ENCODE data around the gene CHN2.

CHN2 gene

DNA sequence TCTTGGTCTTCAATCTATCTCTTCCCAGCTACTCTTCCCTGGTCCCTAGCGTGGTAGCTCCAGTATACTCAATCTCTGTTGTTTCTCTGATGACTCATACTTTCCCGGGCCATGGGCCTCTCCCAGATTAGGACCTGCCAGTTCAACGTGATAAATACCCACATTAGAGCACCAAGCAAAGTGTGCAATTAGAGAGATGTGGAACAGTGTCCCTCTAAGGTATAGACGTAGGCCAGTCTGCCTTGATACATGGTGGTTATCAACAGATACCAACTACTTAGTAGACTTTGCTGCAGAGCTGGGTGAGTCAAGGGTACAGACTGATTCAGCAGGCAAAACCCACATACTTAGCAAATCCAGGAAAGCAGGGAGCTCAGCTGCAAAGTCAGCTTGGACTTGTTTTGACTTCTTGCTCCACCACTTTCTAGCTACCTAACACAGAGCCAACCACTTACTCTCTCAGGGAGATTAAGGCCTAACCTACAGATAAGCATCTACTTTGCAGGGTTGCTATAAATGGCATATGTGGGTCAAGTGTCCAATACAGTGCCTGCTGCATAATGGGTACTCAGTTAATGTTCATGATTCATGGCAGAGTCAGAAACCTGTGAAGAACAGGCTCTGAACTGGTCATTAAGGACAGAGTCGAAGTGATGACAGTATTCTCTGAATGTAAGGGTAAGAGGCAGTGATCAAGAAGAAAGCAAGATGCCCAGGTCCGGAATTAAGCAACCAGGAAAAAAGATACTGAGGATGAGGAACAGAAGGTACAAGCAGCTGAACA is 176.1 kb downstream of the CHN2 start:
- no peak for DNase-seq

- no peak for DNase-seq
These were observed 176.9 kb downstream of the CHN2 start for GRCh38 chr7:29371472-29371871.

DNA sequence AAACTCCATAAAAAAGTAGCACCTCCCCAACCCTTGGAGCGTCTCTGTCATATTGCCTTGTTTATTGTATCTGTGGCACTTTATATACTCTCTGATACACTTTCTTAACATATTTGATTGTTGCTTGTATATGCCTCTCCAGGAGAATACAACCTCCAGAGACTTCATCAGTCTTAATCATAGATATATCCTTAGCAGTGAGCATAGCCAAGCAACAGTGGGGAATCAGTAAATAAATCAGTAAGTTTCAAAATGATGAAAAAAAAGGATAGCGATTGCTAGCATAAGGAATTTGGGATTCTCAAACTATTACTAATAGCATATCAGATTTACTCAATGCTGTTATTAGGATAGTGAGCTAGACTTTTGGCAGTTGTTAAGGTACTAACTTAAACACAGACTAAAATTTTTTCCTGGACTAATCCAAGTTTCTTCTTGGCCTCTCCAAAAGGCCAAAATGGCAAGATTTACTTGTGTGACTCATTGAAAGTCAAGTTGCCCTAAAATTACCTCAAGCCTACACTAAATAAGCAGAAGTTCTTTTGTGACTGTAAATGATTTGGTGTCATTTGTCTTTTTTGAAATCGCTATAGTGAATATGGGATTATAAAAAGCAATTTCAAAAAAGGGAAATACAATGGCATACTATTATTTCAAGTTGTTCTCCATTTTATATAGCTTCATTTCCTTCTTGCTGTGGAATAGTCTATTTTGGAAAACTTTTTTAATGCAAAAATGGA is 177.9 kb downstream of the CHN2 start:
- no peak for DNase-seq

DNA sequence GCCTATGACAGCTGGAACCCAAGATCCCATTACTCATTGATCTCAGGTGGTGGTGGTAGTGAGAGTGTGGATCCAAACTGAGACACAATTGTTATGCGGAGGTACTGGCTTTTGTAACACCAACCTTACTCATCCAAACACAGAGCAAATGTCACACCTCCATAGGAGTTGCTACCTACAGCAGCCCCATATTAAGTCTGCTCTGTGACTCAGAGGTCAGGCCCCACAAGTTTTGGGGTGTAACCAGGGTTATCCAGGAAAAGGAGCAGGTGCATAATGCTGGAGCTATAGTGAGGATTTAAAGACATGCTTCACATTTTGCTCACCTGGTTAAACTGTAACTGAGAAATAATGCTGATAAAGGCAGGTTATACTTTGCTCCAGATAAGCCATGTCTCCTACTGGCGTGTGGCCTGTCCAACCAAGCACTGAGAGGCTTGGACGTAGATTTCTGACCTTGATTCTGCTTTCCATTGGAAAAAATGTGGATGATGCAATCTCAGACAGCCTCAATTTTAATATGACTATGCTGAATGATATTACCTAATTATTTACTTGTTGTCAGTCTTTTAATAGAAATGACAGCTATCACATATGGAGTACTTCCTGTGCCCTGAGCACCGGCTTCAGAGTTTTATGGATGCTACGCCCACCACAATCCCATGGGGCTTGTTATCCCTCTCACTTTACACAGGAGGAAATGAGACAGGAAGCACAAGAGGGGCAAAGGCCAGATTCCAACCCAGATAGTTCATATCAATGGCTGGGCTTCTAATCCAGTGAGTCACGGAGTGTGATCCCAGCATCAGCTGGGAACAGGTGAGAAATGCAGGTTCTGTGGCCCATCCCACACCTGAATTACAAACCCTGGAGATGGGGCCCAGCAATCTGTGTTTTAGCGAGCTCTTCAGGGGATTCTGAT is 181.3 kb downstream of the CHN2 start:
- peak; percentile 52 for DNase-seq

DNA sequence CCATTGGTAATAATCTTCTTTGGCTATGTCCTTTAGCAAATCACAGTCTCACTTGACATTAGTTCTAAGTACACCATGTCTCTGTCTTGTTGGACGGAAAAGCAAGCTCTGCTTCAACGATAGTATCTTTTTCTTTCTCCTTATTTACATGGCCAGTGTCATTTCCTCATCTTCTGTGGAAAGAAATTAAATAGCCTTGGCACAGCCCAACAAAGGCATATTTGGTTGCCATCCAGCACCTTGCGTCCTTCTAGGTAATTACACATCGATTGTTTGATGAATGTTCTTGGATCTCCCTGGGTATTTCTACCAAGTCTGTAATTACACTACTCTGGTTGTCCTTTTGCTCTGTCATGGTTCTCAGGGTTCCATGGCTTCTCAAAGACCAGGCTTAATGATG is 183.1 kb downstream of the CHN2 start:
- no peak for DNase-seq

- DNase-seq = no peak
These were observed 185.0 kb downstream of the CHN2 start for GRCh38 chr7:29379551-29379950.

GRCh38 chr7:29381206-29382094 is 186.9 kb downstream of the CHN2 start:
- no peak for DNase-seq

- DNase-seq = no peak
These were observed 189.7 kb downstream of the CHN2 start for GRCh38 chr7:29384277-29384676.

DNA sequence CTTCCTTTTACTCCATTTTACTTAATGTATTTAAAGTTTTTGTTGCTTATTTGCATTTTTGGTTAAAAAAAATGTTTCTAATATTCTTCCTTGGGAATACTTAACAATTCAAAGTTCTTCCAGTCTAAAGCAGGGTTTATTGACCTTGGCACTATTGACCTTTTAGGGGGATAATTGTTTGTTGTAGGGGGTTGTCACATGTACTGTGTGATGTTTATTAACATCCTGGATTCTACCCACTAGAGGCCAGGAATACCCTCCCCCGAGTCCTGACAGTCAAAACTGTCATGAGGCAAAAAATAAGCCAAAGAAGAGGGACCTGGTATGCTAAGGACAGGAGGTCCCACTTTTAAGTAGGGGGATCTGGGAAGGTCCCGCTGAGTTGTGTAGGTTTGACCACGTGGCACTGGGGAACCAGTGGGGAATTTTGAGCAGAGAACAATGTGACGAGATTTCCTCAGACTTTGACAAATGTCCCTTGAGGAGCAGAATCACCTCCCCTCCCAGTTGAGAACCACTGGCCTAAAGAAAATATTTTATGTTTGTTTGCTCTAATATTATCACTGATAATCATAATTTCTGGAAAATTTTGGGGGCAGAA is 190.7 kb downstream of the CHN2 start:
- no peak for DNase-seq

DNA sequence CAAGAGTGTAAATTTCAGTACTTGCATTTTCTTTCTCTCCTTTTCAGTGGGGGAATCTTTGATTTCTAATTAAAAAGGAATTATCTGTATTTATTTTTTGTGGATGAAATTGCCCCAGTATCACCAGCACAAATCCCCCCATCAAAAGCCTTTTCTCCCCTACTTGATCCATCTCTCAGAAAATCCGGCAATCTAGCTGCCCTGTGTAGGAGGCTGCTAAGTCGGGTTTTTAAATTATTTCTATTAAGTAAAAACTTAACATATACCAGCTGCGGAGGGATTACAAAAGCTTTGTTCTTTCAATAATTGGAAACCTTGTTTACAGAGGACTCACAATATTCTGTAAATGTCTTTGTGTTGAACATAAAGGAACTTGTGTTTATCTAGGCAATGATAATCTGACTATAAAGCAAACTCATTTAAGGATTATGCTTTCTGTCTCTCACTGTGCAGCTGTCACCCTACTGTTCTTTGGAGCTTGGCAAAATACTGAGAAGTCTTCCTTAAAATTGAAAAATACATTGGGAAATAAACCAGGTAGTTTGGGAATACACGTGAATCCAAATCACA is 191.7 kb downstream of the CHN2 start:
- no peak for DNase-seq

DNA sequence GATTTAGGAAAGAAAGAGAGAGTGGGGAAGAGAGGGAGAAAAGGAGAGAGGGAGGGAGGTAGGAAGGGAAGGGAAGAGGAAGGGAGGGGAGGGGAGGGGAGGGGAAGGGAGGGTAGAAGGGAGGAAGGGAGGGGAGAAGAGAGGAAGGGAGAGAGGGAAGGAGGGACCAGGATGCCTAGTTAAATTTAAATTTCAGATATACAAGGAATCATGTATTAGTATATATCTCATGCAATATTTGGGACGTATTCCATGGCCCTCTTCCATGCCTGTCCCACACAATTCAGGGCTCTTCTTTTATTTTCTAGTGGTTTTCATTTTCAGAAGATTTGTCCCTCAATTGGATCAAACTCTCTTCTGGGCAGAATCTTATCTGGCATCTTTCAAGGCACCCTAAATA is 196.7 kb downstream of the CHN2 start:
- no peak for DNase-seq

GRCh38 chr7:29394321-29394720 is 199.7 kb downstream of the CHN2 start:
- no peak for DNase-seq

DNA sequence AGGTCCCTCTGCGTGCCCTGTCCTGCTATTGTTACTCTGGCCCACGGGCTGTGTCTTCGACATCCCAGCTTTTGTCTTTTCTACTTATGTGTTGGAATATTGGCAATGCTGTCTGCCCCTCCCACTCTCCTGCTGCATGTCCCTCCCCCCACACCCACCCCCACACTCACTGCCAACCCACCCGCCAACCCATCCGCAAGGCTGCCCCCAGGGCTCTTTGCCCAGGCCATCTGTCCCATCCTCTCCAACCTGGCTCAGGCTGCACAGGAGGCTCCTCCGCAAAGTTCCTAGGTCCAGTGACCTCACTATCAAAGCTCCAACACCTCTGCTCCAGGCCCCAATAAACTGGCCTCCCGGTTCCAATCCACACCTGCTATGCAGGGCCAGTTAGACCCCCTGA is 202.0 kb downstream of the CHN2 start:
- no peak for DNase-seq

DNA sequence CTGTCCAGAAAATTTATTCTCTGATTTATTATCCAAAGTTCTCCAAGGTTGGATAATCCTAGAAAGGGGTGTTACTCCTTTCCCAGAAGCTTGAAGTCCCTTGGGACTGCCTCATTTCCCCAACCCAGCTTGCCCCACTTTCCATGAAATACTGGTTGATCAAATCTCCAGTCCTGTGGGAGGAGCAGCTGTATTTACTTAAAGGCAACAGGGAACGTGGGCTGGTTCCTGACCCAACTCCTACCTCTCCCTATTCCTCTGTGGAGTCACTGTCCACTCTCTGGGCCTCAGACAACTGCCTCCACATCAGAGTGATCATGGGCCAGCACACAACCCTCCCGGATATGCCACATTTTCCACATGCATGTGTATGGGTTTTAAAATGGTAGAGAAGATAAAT is 202.8 kb downstream of the CHN2 start:
- DNase-seq = no peak

DNA sequence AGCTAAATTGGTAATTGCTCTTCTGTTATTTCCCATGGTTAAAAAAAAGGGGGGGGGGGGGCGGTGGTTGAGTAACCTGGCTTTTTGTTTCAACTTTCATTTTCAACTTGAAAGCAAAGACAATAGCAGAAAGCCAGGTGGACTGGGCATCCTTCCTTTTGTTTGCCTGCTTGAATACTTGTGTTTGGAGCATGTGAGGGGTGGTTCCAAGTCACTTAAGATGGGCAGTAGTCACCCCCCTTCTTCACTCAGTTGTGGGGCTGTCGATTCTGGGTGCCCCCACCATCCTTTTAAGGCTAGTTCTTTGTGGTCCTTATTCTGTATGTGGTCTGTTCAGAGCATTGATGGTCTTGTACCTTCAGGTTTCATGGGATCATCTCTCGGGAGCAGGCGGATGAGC is 203.4 kb downstream of the CHN2 start:
- DNase-seq = no peak

DNA sequence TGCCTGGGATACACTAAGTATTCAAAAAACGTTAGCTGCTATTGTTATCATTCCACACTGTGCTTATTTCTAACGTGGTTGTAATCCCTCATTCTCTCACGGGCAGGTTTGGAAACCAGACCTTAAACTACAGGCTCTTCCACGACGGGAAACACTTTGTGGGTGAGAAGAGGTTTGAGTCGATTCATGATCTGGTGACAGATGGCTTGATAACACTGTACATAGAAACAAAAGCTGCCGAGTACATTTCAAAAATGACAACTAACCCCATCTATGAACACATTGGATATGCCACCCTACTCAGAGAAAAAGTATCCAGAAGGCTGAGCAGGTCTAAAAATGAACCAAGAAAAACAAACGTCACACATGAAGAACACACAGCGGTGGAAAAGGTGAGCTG is 205.9 kb downstream of the CHN2 start:
- DNase-seq = peak; percentile 64

GRCh38 chr7:29401769-29402168 is 207.2 kb downstream of the CHN2 start:
- peak; percentile 66 for DNase-seq

DNA sequence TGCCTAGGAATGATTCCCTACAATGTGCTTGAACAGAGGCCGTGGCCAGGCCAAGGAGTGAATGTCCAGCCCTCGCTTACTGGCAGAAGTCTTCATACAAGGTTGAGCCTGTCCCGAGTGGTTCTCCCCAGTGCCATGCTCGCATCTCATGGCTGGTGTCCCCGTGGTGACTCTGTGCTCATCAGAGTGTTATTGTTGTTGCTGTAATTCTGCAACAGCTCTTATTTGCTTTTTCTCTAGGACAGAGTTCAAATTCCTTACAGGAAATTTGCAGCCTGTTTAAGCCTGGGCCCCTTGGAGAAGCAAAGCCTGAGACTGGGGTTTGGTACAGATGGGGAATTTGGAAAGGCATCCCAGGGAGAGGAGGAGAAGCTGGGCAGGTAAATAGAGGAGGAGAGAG is 211.3 kb downstream of the CHN2 start:
- DNase-seq = no peak

GRCh38 chr7:29406366-29406765 is 211.8 kb downstream of the CHN2 start:
- no peak for DNase-seq

DNA sequence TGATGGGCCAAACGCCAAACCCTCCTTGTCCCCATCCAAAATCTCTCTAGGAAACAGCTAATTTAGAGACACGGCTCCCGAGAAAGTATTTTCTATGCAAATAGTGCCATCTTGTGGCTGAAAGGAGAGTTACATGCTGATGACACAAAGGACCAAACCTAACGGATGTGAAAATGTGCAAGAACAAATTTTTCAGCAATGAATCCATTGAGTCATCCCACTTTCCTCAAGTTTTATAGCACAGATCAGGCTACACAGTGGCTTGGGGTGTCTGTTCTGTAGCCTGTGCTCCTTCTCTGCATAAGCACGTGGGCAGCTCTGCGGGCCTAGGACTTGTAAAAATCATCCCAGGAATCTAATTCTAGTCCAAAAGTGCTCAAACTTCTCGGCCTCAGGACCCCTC is 214.3 kb downstream of the CHN2 start:
- DNase-seq = peak; percentile 81

GRCh38 chr7:29410996-29411395 is 216.4 kb downstream of the CHN2 start:
- no peak for DNase-seq

DNA sequence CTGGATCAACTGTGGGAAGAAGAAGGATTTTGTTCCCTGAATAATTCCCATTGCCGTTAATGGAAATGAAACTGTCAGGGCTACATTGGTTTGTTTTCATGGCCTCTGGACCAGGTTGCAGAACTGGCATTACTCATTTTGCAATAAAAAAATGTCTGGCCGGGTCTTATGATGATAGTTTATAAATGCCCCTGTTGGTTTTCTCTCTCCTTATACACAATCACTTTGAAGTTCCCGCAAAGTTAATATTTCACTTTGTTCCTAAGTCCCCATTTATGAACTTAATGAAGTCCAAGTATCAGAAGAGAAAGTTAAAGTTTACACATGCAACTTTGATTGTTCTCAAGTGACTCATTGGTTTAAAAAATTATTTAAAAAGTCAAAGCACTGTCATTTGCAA is 218.3 kb downstream of the CHN2 start:
- no peak for DNase-seq
